ENCODE data around the gene TAL1.

Gene TAL1

GRCh38 chr1:47190509-47190855 is 41.5 kb downstream of the TAL1 start:
- intact Hi-C loops (cut with DNase I), result loop anchor here (5.0 kb wide), 1 partner anchor 537 kb away; no protein-coding TSS in a partner anchor
- DNase-seq, result no peak

- DNase-seq, result peak in 2 of 10 donors; percentile 27 to 83
- intact Hi-C loops (cut with DNase I), result loop anchor here (5.0 kb wide), 1 partner anchor 537 kb away; no protein-coding TSS in a partner anchor
Measured at GRCh38 chr1:47189844-47190508, 42.0 kb downstream of the TAL1 start, which contains the start of gene PDZK1IP1. Gene PDZK1IP1 (minus strand): TSS chr1:47190036. CDS start chr1:47189932, 104 bp downstream.

GRCh38 chr1:47188791-47189785 is 42.9 kb downstream of the TAL1 start:
- DNase-seq, result peak in 1 of 10 donors; percentile 31
- intact Hi-C loops (cut with DNase I), result no loop called here

GRCh38 chr1:47187926-47188250 is 44.1 kb downstream of the TAL1 start:
- no peak for DNase-seq
- intact Hi-C loops (cut with DNase I), result no loop called here

GRCh38 chr1:47187231-47187925 is 44.6 kb downstream of the TAL1 start:
- intact Hi-C loops (cut with DNase I), result no loop called here

GRCh38 chr1:47186267-47187185 is 45.5 kb downstream of the TAL1 start:
- peak in 1 of 10 donors; percentile 35 for DNase-seq
- intact Hi-C loops (cut with DNase I), result no loop called here

More at GRCh38 chr1:47187231-47187925, 44.6 kb downstream of the TAL1 start:
- peak in 1 of 10 donors; percentile 66 for DNase-seq

- intact Hi-C loops (cut with DNase I), result no loop called here
- peak in 1 of 10 donors; percentile 48 for DNase-seq
Measured at GRCh38 chr1:47184822-47185677, 47.0 kb downstream of the TAL1 start.

- intact Hi-C loops (cut with DNase I), result no loop called here
Measured at GRCh38 chr1:47184090-47184821, 47.8 kb downstream of the TAL1 start.

GRCh38 chr1:47183308-47184089 is 48.5 kb downstream of the TAL1 start:
- peak in 1 of 10 donors; percentile 40 for DNase-seq
- intact Hi-C loops (cut with DNase I), result no loop called here

More at GRCh38 chr1:47184090-47184821, 47.8 kb downstream of the TAL1 start:
- peak in 1 of 10 donors; percentile 33 for DNase-seq

GRCh38 chr1:47182676-47183235 is 49.3 kb downstream of the TAL1 start:
- intact Hi-C loops (cut with DNase I), result no loop called here
- peak in 1 of 10 donors; percentile 69 for DNase-seq

- intact Hi-C loops (cut with DNase I), result no loop called here
- DNase-seq, result no peak
Measured at GRCh38 chr1:47181955-47182675, 49.9 kb downstream of the TAL1 start.

- intact Hi-C loops (cut with DNase I), result no loop called here
- peak in 1 of 10 donors; percentile 70 for DNase-seq
Measured at GRCh38 chr1:47181095-47181954, 50.7 kb downstream of the TAL1 start.

GRCh38 chr1:47180603-47181094 is 51.4 kb downstream of the TAL1 start:
- DNase-seq, result peak in 1 of 10 donors; percentile 34
- intact Hi-C loops (cut with DNase I), result no loop called here

- intact Hi-C loops (cut with DNase I), result loop anchor here (5.0 to 10.0 kb wide), 2 partner anchors 435 to 532 kb away; no protein-coding TSS in a partner anchor
- no peak for DNase-seq
Measured at GRCh38 chr1:47179988-47180563, 51.9 kb downstream of the TAL1 start.

Data from posterior cingulate gyrus (tissue), 11 donors.